Measurements from ENCODE around the gene STKLD1.
"Not testable (repeated sequence)": the region's sequence is repeated elsewhere in the genome, so short reads cannot be mapped to it uniquely, and the experiment has no call there.

The STKLD1 gene

GRCh38 chr9:133389025-133389557 lies 12.9 kb downstream of the STKLD1 start:
- DNase-seq, result no peak

- DNase-seq, result no peak
These were observed 13.4 kb downstream of the STKLD1 start for GRCh38 chr9:133389562-133389961.

GRCh38 chr9:133390713-133391112 lies 14.5 kb downstream of the STKLD1 start:
- no peak for DNase-seq

GRCh38 chr9:133391449-133391848 lies 15.3 kb downstream of the STKLD1 start:
- DNase-seq, result not testable (repeated sequence)

GRCh38 chr9:133392308-133392707 lies 16.1 kb downstream of the STKLD1 start:
- not testable (repeated sequence) for DNase-seq

GRCh38 chr9:133393399-133393798 lies 17.2 kb downstream of the STKLD1 start:
- DNase-seq, result no peak

GRCh38 chr9:133394687-133395271 lies 18.6 kb downstream of the STKLD1 start:
- no peak for DNase-seq

- peak; percentile 39 for DNase-seq
These were observed 20.8 kb downstream of the STKLD1 start for GRCh38 chr9:133396952-133397351.

- no peak for DNase-seq
These were observed 21.2 kb downstream of the STKLD1 start for GRCh38 chr9:133397370-133397769.

GRCh38 chr9:133397895-133398294 lies 21.7 kb downstream of the STKLD1 start:
- DNase-seq, result no peak

GRCh38 chr9:133400292-133400691 lies 24.1 kb downstream of the STKLD1 start:
- DNase-seq, result no peak

GRCh38 chr9:133401588-133401987 lies 25.4 kb downstream of the STKLD1 start:
- no peak for DNase-seq

GRCh38 chr9:133402689-133403088 lies 26.5 kb downstream of the STKLD1 start:
- no peak for DNase-seq

GRCh38 chr9:133403766-133404453 lies 27.7 kb downstream of the STKLD1 start:
- no peak for DNase-seq

GRCh38 chr9:133404454-133405002 lies 28.4 kb downstream of the STKLD1 start:
- no peak for DNase-seq

- peak; percentile 51 for DNase-seq
These were observed 29.6 kb downstream of the STKLD1 start for GRCh38 chr9:133405508-133406438.

GRCh38 chr9:133406480-133407307 lies 30.5 kb downstream of the STKLD1 start:
- DNase-seq, result peak; percentile 71

GRCh38 chr9:133408042-133408441 lies 31.9 kb downstream of the STKLD1 start:
- DNase-seq, result no peak

GRCh38 chr9:133415170-133415569 lies 39.0 kb downstream of the STKLD1 start:
- DNase-seq, result no peak

GRCh38 chr9:133417541-133418461 lies 41.6 kb downstream of the STKLD1 start, which contains the start of gene REXO4:
REXO4 (minus strand) TSS chr9:133418010; CDS start chr9:133417844, 166 bp downstream.
- peak; percentile 95 for DNase-seq

- DNase-seq, result no peak
These were observed 42.8 kb downstream of the STKLD1 start for GRCh38 chr9:133419005-133419404.

Data from EL (cell line).